GM23248 (cell line): ENCODE data around the gene SLC39A3. TPM values are rescaled to one million over a fixed set of nuclear protein-coding genes. Genes with fewer than 3 reads are reported as not detected.
A peak's percentile ranks its signal among the peaks of the same experiment; 100 is the strongest.

Source experiments
- DNase-seq: peaks from one replicate; pipeline ENCODE4 v3.0.0-alpha.2; 2015
- H2AFZ ChIP-seq: fragments of 200-600 bp; sonication (generic); 2 replicates; pipeline ENCODE4 v1.6.1; 2016; ENCODE audit warnings: antibody characterized with exemption
- H3F3A ChIP-seq: fragments of 200-600 bp; sonication (generic); 2 replicates; pipeline ENCODE4 v1.6.1; 2016; ENCODE audit warnings: mild to moderate bottlenecking, antibody characterized with exemption, mixed run types; ENCODE audit not compliant: insufficient read depth
- H3K27ac ChIP-seq: fragments of 200-600 bp; sonication (generic); 2 replicates; pipeline ENCODE4 v1.5.1; 2016; ENCODE audit warnings: mild to moderate bottlenecking
- H3K27me3 ChIP-seq: fragments of 200-600 bp; sonication (generic); replicated peaks from 2 replicates; pipeline ENCODE4 v1.6.1; 2016; ENCODE audit warnings: mild to moderate bottlenecking; ENCODE audit not compliant: insufficient read depth
- H3K36me3 ChIP-seq: fragments of 200-600 bp; sonication (generic); 2 replicates; pipeline ENCODE4 v1.6.1; 2016; ENCODE audit warnings: low read depth, mild to moderate bottlenecking
- H3K4me1 ChIP-seq: fragments of 200-600 bp; sonication (generic); 2 replicates; pipeline ENCODE4 v1.6.1; 2016; ENCODE audit warnings: mild to moderate bottlenecking; ENCODE audit not compliant: insufficient read depth
- H3K4me2 ChIP-seq: fragments of 200-600 bp; sonication (generic); one replicate; pipeline ENCODE4 v1.6.1; 2016; ENCODE audit warnings: mild to moderate bottlenecking; ENCODE audit not compliant: unreplicated experiment
- H3K4me3 ChIP-seq: fragments of 200-600 bp; sonication (generic); 2 replicates; pipeline ENCODE4 v1.5.1; 2016; ENCODE audit warnings: mild to moderate bottlenecking
- H3K79me2 ChIP-seq: fragments of 200-600 bp; sonication (generic); 2 replicates; pipeline ENCODE4 v1.6.1; 2016; ENCODE audit warnings: mild to moderate bottlenecking; ENCODE audit not compliant: insufficient read depth
- H3K9ac ChIP-seq: fragments of 200-600 bp; sonication (generic); 2 replicates; pipeline ENCODE4 v1.6.1; 2016; ENCODE audit warnings: mild to moderate bottlenecking
- H3K9me2 ChIP-seq: fragments of 200-600 bp; sonication (generic); 2 replicates; pipeline ENCODE4 v1.6.1; 2016; ENCODE audit warnings: mixed run types, mild to moderate bottlenecking, moderate library complexity; ENCODE audit not compliant: insufficient read depth
- H3K9me3 ChIP-seq: fragments of 200-600 bp; sonication (generic); one replicate; pipeline ENCODE4 v1.6.1; 2017; ENCODE audit warnings: low read depth
- H4K20me1 ChIP-seq: fragments of 200-600 bp; sonication (generic); 2 replicates; pipeline ENCODE4 v1.6.0; 2016; ENCODE audit not compliant: insufficient read depth
- EZH2 ChIP-seq: fragments of 200-600 bp; sonication (generic); IDR thresholded peaks from 2 replicates; pipeline ENCODE4 v1.6.1; 2018; ENCODE audit warnings: antibody characterized with exemption, mild to moderate bottlenecking; ENCODE audit not compliant: insufficient read depth, poor library complexity, severe bottlenecking
- EZH2phosphoT487 ChIP-seq: fragments of 200-600 bp; sonication (generic); IDR thresholded peaks from 2 replicates; pipeline ENCODE4 v1.6.1; 2018; ENCODE audit warnings: antibody characterized with exemption, moderate library complexity, mild to moderate bottlenecking, low read depth; ENCODE audit not compliant: insufficient read depth
- WGBS, 2 experiments: methylation state at CpG; one replicate each; pipeline ENCODE4 v1.1.6; 2015 to 2017; ENCODE audit warnings: low lambda C conversion rate in 2 of 2, low coverage in 1 of 2; ENCODE audit errors: missing lambda C conversion rate in 2 of 2; 5-methylcytosine and 5-hydroxymethylcytosine counted together
- in situ Hi-C: fragments of 300-500 bp; cut with MboI; formaldehyde crosslinking; loops from 2 replicates; pipeline ENCODE4 v1.15.0; 2020
- polyA plus RNA-seq: library from polyadenylated mRNA; unstranded; fragments of >200 nt; fragmentation: Nextera tagmentation; extraction: Ambion mirVana; gene quantifications from 2 replicates; pipeline ENCODE4 v1.2.1, GENCODE V29; 2016
- total RNA-seq: library from RNA; depleted of rRNA; stranded (reverse); fragments of >200 nt; shearing (Covaris generic); gene quantifications from 2 replicates; pipeline ENCODE4 v1.2.3, GENCODE V29; 2014

SLC39A3 gene
- total and polyA plus RNA-seq, 2 experiments from 2014 or later: 45.2 to 50.9 TPM

GRCh38 chr19:2711875-2712205 lies 28.0 kb downstream of the SLC39A3 start:
- no peak overlapping the region for H2AFZ ChIP-seq
- H3K27ac ChIP-seq: no peak overlapping the region
- no peak for TF ChIP-seq EZH2
- TF ChIP-seq EZH2phosphoT487: no peak
- H4K20me1 ChIP-seq: no peaks in the 10 kb centered on the region
- WGBS, 2 experiments: 49 to 51% methylated on average over 5 of the region's 5 CpGs
- no peak overlapping the region for H3K4me3 ChIP-seq
- no peak overlapping the region for H3K9ac ChIP-seq
- no peaks in the 10 kb centered on the region for H3K79me2 ChIP-seq
- no peaks in the 10 kb centered on the region for H3K27me3 ChIP-seq
- in situ Hi-C loops: no loop called here
- no peaks in the 10 kb centered on the region for H3K9me3 ChIP-seq
- H3K9me2 ChIP-seq: no peaks in the 10 kb centered on the region
- no peak overlapping the region for H3K4me2 ChIP-seq
- DNase-seq: no peak
- no peaks in the 10 kb centered on the region for H3K36me3 ChIP-seq
- peaks cover 14% of the 10 kb centered on the region; the same call in 1 of the 2 replicates for H3K4me1 ChIP-seq
- H3F3A ChIP-seq: no peaks in the 10 kb centered on the region

DNA sequence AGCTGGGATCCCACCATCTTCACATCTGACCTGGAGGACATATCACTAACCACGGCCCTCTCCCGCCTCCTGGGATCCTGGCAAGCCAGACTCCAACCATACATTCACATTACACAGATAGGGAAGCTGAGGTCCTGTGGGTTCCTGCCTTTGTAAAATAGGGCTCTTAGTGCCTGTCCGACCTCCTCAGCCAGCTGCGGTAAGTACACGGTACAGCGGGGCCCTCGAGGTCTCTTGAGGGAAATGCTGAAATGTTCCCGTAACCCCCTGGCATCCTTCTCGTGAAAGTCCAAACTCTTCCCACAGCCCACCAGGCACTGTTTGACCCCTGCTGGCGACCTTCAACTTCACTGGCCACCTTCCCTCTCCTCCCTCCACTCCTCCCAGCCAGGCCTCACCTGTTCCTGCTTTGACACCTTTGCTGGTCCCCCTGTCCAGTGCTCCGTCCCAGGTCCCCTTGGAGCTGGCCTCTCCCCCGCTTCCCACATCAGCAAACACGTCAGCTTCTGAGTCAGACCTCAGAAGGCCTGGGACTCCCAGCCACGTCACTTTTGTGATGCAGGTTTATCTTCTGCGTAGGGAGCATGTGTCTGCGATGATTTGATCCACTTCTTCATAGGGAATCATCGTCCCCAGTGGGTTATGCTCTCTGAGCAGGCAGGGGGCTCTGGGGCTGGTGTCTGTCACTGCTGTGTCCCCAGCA lies 28.5 kb downstream of the SLC39A3 start:
- Histone ChIP-seq H3K27me3 (no peaks in the 10 kb centered on the region; the same call in 1 of the 2 replicates), H3K4me2 (no peak overlapping the region), H3K79me2 (no peaks in the 10 kb centered on the region), H3K27ac (no peak overlapping the region), H2AFZ (no peak overlapping the region), H3K4me3 (no peak overlapping the region), H4K20me1 (no peaks in the 10 kb centered on the region), H3K9me3 (no peaks in the 10 kb centered on the region), H3K4me1 (peaks cover 14% of the 10 kb centered on the region; the same call in 1 of the 2 replicates), H3F3A (no peaks in the 10 kb centered on the region), H3K36me3 (no peaks in the 10 kb centered on the region), H3K9ac (no peak overlapping the region), H3K9me2 (no peaks in the 10 kb centered on the region)
- WGBS, 2 experiments: 36 to 42% methylated on average over 17 of the region's 17 CpGs
- TF ChIP-seq EZH2: no peak
- TF ChIP-seq EZH2phosphoT487: no peak
- in situ Hi-C loops: no loop called here
- DNase-seq: peak; percentile 84

DNA sequence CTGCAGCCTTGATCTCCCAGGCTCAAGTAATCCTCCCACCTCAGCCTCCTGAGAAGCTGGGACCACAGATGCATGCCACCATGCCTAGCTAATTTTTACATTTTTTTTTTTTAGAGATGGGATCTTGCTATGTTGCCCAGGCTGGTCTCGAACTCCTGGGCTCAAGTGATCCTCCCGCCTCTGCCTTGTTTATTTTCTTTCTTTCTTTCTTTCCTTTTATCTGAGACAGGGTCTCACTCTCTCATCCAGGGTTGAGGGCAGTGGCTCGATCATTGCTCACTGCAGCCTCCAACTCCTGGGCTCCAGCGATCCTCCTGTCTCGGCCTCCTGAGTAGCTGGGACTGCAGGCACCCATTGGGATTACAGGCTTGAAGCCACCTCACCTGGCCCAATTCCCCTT lies 33.6 kb downstream of the SLC39A3 start:
- no peaks in the 10 kb centered on the region for H4K20me1 ChIP-seq

DNA sequence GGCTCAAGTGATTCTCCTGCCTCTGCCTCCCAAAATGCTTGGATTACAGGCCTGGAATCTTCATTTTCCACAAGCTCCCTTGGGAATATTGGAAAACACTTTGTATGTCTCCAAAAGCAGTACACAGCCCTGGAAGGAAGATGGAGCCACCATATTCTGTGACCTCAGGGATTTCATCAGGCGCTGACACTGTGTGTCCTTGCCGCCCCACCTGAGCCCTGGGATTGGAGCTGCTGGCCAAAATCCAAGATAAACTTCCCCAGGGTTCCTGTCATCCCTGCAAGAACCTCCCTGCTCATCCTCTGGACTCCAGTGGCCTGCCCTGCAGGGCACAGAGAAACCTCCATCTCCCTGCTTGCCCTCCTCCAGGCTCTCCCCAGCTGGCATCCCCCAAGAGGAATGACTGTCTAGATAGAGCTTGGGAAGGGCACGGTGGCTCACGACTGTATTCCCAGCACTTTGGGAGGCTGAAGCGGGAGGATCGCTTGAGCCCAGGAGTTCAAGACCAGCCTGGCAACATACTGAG lies 36.1 kb downstream of the SLC39A3 start:
- Histone ChIP-seq H3K27ac (no peak overlapping the region), H3K9ac (no peak overlapping the region), H3K4me1 (no peaks in the 10 kb centered on the region), H3K36me3 (no peaks in the 10 kb centered on the region), H4K20me1 (no peaks in the 10 kb centered on the region), H3F3A (no peaks in the 10 kb centered on the region), H2AFZ (no peak overlapping the region), H3K27me3 (peaks cover 24% of the 10 kb centered on the region), H3K79me2 (no peaks in the 10 kb centered on the region), H3K4me2 (no peak overlapping the region), H3K4me3 (no peak overlapping the region), H3K9me2 (no peaks in the 10 kb centered on the region), H3K9me3 (no peaks in the 10 kb centered on the region)
- TF ChIP-seq EZH2phosphoT487: no peak
- TF ChIP-seq EZH2: no peak
- 83 to 85% methylated on average over 6 of the region's 6 CpGs for WGBS, 2 experiments
- in situ Hi-C loops: no loop called here
- DNase-seq: no peak

More for the DNA sequence above, 33.6 kb downstream of the SLC39A3 start:
- H3K36me3 ChIP-seq: no peaks in the 10 kb centered on the region
- H3K4me1 ChIP-seq: peaks cover 9% of the 10 kb centered on the region; the same call in 1 of the 2 replicates
- no peak overlapping the region for H3K27ac ChIP-seq
- H3K9ac ChIP-seq: no peak overlapping the region
- peaks cover 20% of the 10 kb centered on the region for H3K27me3 ChIP-seq
- H3K4me2 ChIP-seq: no peak overlapping the region
- no peak for DNase-seq
- whole genome bisulfite sequencing, 2 experiments: 63 to 75% methylated on average over 3 to 5 of the region's 5 CpGs
- H3K79me2 ChIP-seq: no peaks in the 10 kb centered on the region
- H3K9me2 ChIP-seq: no peaks in the 10 kb centered on the region
- in situ Hi-C loops: no loop called here
- H3K9me3 ChIP-seq: no peaks in the 10 kb centered on the region
- H3F3A ChIP-seq: no peaks in the 10 kb centered on the region
- TF ChIP-seq EZH2phosphoT487 (no peak), EZH2 (no peak)
- H3K4me3 ChIP-seq: no peak overlapping the region
- H2AFZ ChIP-seq: no peak overlapping the region
